Urothelium cell line (cell line): Measurements from ENCODE around the gene SLC2A11.

ENCODE experiments used
- DNase-seq: peaks from one replicate; pipeline ENCODE4 v3.0.0; 2011; ENCODE audit warnings: low spot score, mixed read lengths
- FAIRE-seq: peaks from 2 replicates; lab custom pipeline; 2011; peaks lifted over from hg19 to GRCh38; lab: Jason Lieb, UNC

The SLC2A11 gene

GRCh38 chr22:23857606-23858483 is at the start of gene SLC2A11:
Gene SLC2A11, plus strand, starts transcription at chr22:23857875. Its CDS starts 125 bp downstream, at chr22:23858000.
- FAIRE-seq (peak; percentile 99), DNase-seq (peak; percentile 100)

GRCh38 chr22:23812378-23812777 is 45.3 kb upstream of the SLC2A11 start:
- DNase-seq (no peak), FAIRE-seq (no peak)

- FAIRE-seq (no peak), DNase-seq (no peak)
These were observed 42.0 kb upstream of the SLC2A11 start for GRCh38 chr22:23815541-23816155.

GRCh38 chr22:23816156-23816976 is 41.3 kb upstream of the SLC2A11 start:
- FAIRE-seq = peak; percentile 52
- DNase-seq = no peak

GRCh38 chr22:23817146-23817545 is 40.5 kb upstream of the SLC2A11 start:
- FAIRE-seq = peak; percentile 59

GRCh38 chr22:23818541-23818940 is 39.1 kb upstream of the SLC2A11 start:
- DNase-seq (no peak), FAIRE-seq (no peak)

More at GRCh38 chr22:23817146-23817545, 40.5 kb upstream of the SLC2A11 start:
- DNase-seq = no peak

- DNase-seq (no peak), FAIRE-seq (no peak)
These were observed 36.9 kb upstream of the SLC2A11 start for GRCh38 chr22:23820748-23821211.

GRCh38 chr22:23822101-23822671 is 35.5 kb upstream of the SLC2A11 start:
- FAIRE-seq = no peak
- DNase-seq = no peak

- FAIRE-seq (peak; percentile 53), DNase-seq (no peak)
These were observed 34.3 kb upstream of the SLC2A11 start for GRCh38 chr22:23823331-23823791.

- DNase-seq = no peak
- no peak for FAIRE-seq
These were observed 33.0 kb upstream of the SLC2A11 start for GRCh38 chr22:23824476-23825245.

GRCh38 chr22:23825246-23825905 is 32.3 kb upstream of the SLC2A11 start:
- DNase-seq (no peak), FAIRE-seq (no peak)

GRCh38 chr22:23826510-23827350 is 30.9 kb upstream of the SLC2A11 start:
- no peak for DNase-seq
- FAIRE-seq = peak; percentile 40

- FAIRE-seq (no peak), DNase-seq (no peak)
These were observed 30.2 kb upstream of the SLC2A11 start for GRCh38 chr22:23827351-23827995.

GRCh38 chr22:23828800-23829680 is 28.6 kb upstream of the SLC2A11 start:
- FAIRE-seq = no peak

GRCh38 chr22:23829845-23830372 is 27.8 kb upstream of the SLC2A11 start:
- FAIRE-seq (no peak), DNase-seq (no peak)

More at GRCh38 chr22:23828800-23829680, 28.6 kb upstream of the SLC2A11 start:
- no peak for DNase-seq

GRCh38 chr22:23831261-23831660 is 26.4 kb upstream of the SLC2A11 start:
- DNase-seq (no peak), FAIRE-seq (peak; percentile 48)

- DNase-seq (no peak), FAIRE-seq (no peak)
These were observed 25.9 kb upstream of the SLC2A11 start for GRCh38 chr22:23831781-23832180.
